Stimulated activated CD4-positive, alpha-beta T cell treated with anti-CD3 and anti-CD28 coated beads, Interleukin-1b, Interleukin-23, amount 100 ng/mL, for 1 hour (primary cell): ENCODE data around the gene BUB1B.

Source experiments
- DNase-seq, 2 donors: peaks; one replicate each; pipeline ENCODE4 v3.0.0-alpha.2; 2020; ENCODE audit warnings: low read depth in 2 of 2

Gene BUB1B

GRCh38 chr15:40254452-40254851 lies 93.6 kb downstream of the BUB1B start:
- no peak for DNase-seq

- no peak for DNase-seq
Observed at GRCh38 chr15:40255033-40255432, 94.2 kb downstream of the BUB1B start.

GRCh38 chr15:40256638-40257235 lies 95.9 kb downstream of the BUB1B start:
- DNase-seq, result no peak

- no peak for DNase-seq
Observed at GRCh38 chr15:40257656-40258450, 97.0 kb downstream of the BUB1B start.

- DNase-seq, result no peak
Observed at GRCh38 chr15:40258544-40258943, 97.7 kb downstream of the BUB1B start.

- DNase-seq, result no peak
Observed at GRCh38 chr15:40259021-40259420, 98.2 kb downstream of the BUB1B start.

GRCh38 chr15:40263024-40263754 lies 102.3 kb downstream of the BUB1B start:
- DNase-seq, result no peak

GRCh38 chr15:40264321-40265153 lies 103.7 kb downstream of the BUB1B start:
- no peak for DNase-seq

GRCh38 chr15:40265355-40265754 lies 104.5 kb downstream of the BUB1B start:
- DNase-seq, result no peak

- no peak for DNase-seq
Observed at GRCh38 chr15:40265875-40266274, 105.0 kb downstream of the BUB1B start.

- DNase-seq, result no peak
Observed at GRCh38 chr15:40266828-40267304, 106.0 kb downstream of the BUB1B start.

GRCh38 chr15:40267670-40268069 lies 106.8 kb downstream of the BUB1B start:
- DNase-seq, result no peak

- no peak for DNase-seq
Observed at GRCh38 chr15:40269604-40270003, 108.7 kb downstream of the BUB1B start.

GRCh38 chr15:40270246-40270995 lies 109.6 kb downstream of the BUB1B start:
- DNase-seq, result no peak
